GM12891 (cell line): ENCODE data around the gene NIPA2.

ENCODE experiments used
- DNase-seq: peaks from one replicate; pipeline ENCODE4 v3.0.0; 2011; ENCODE audit warnings: low spot score; ENCODE audit not compliant: insufficient read length
- FAIRE-seq: peaks from 2 replicates; lab custom pipeline; 2011; peaks lifted over from hg19 to GRCh38; lab: Jason Lieb, UNC
- PAX5 ChIP-seq: IDR thresholded peaks from 2 replicates; pipeline ENCODE4 v1.6.1; 2011; ENCODE audit warnings: low read length, moderate library complexity, mild to moderate bottlenecking; ENCODE audit not compliant: insufficient read depth, severe bottlenecking
- POLR2A ChIP-seq: IDR thresholded peaks from 2 replicates; pipeline ENCODE4 v1.6.1; 2011; ENCODE audit warnings: low read depth, low read length, control low read depth
- POLR2AphosphoS5 ChIP-seq: IDR thresholded peaks from 2 replicates; pipeline ENCODE4 v1.6.1; 2011; ENCODE audit warnings: low read depth, low read length, control low read depth
- POU2F2 ChIP-seq: IDR thresholded peaks from 2 replicates; pipeline ENCODE4 v1.6.1; 2011; ENCODE audit warnings: low read depth, mild to moderate bottlenecking, control low read depth, low read length, moderate library complexity
- SPI1 ChIP-seq: IDR thresholded peaks from 2 replicates; pipeline ENCODE4 v1.6.1; 2011; ENCODE audit warnings: low read depth, low read length, control low read depth
- TAF1 ChIP-seq: IDR thresholded peaks from 2 replicates; pipeline ENCODE4 v1.6.1; 2011; ENCODE audit warnings: low read depth, low read length, control low read depth

Gene NIPA2

GRCh38 chr15:22902046-22902445, 63.6 kb downstream of the NIPA2 start:
- FAIRE-seq, result no peak
- no peak for TF ChIP-seq POU2F2
- no peak for TF ChIP-seq PAX5
- no peak for TF ChIP-seq POLR2AphosphoS5
- no peak for TF ChIP-seq SPI1
- TF ChIP-seq TAF1, result no peak
- TF ChIP-seq POLR2A, result no peak
- no peak for DNase-seq

GRCh38 chr15:22902578-22902977, 64.1 kb downstream of the NIPA2 start:
- FAIRE-seq, result no peak
- TF ChIP-seq TAF1 (no peak), POLR2A (no peak)
- DNase-seq, result no peak

- FAIRE-seq (no peak), DNase-seq (no peak)
- TF ChIP-seq POLR2A (no peak), SPI1 (no peak), TAF1 (no peak), POLR2AphosphoS5 (no peak), POU2F2 (no peak), PAX5 (no peak)
Observed at GRCh38 chr15:22902981-22903380, 64.5 kb downstream of the NIPA2 start.

- FAIRE-seq, result no peak
- DNase-seq, result no peak
- TF ChIP-seq PAX5 (no peak), SPI1 (no peak), POLR2AphosphoS5 (no peak), POLR2A (no peak), TAF1 (no peak), POU2F2 (no peak)
Observed at GRCh38 chr15:22903427-22903826, 65.0 kb downstream of the NIPA2 start.

- no peak for TF ChIP-seq SPI1
- TF ChIP-seq POLR2A, result no peak
- TF ChIP-seq PAX5, result no peak
- no peak for TF ChIP-seq TAF1
- TF ChIP-seq POLR2AphosphoS5, result no peak
- TF ChIP-seq POU2F2, result no peak
- no peak for FAIRE-seq
Observed at GRCh38 chr15:22903961-22904534, 65.6 kb downstream of the NIPA2 start.

GRCh38 chr15:22904736-22905135, 66.3 kb downstream of the NIPA2 start:
- no peak for DNase-seq
- TF ChIP-seq SPI1 (no peak), POLR2AphosphoS5 (no peak), POU2F2 (no peak), TAF1 (no peak), POLR2A (no peak), PAX5 (no peak)
- FAIRE-seq, result no peak

More at GRCh38 chr15:22903961-22904534, 65.6 kb downstream of the NIPA2 start:
- no peak for DNase-seq

- TF ChIP-seq POLR2A, result no peak
- TF ChIP-seq TAF1, result no peak
- no peak for TF ChIP-seq POU2F2
- TF ChIP-seq POLR2AphosphoS5, result no peak
- TF ChIP-seq PAX5, result no peak
- no peak for TF ChIP-seq SPI1
- FAIRE-seq (no peak), DNase-seq (no peak)
Observed at GRCh38 chr15:22907161-22907950, 68.9 kb downstream of the NIPA2 start.

GRCh38 chr15:22908830-22909229, 70.4 kb downstream of the NIPA2 start:
- no peak for FAIRE-seq
- TF ChIP-seq TAF1, result no peak
- TF ChIP-seq SPI1, result no peak
- TF ChIP-seq POLR2A, result no peak
- no peak for TF ChIP-seq POLR2AphosphoS5
- TF ChIP-seq POU2F2, result no peak
- TF ChIP-seq PAX5, result no peak
- no peak for DNase-seq

GRCh38 chr15:22911306-22911705, 72.8 kb downstream of the NIPA2 start:
- TF ChIP-seq PAX5 (no peak), POU2F2 (no peak), TAF1 (no peak), POLR2A (no peak), POLR2AphosphoS5 (no peak), SPI1 (no peak)
- DNase-seq, result no peak
- no peak for FAIRE-seq

- DNase-seq (no peak), FAIRE-seq (no peak)
- TF ChIP-seq POLR2AphosphoS5 (no peak), PAX5 (no peak), TAF1 (no peak), SPI1 (no peak), POLR2A (no peak), POU2F2 (no peak)
Observed at GRCh38 chr15:22912256-22912655, 73.8 kb downstream of the NIPA2 start.
